ENCODE measurements around the gene CDK19.
"Not testable (repeated sequence)": the region's sequence is repeated elsewhere in the genome, so short reads cannot be mapped to it uniquely, and the experiment has no call there.

Gene CDK19

GRCh38 chr6:110757926-110758325 is 57.3 kb downstream of the CDK19 start:
- H3K9me3 ChIP-seq (ENCODE audit: control insufficient read depth, low read length) = no peaks in the 10 kb centered on the region
- 90 to 100% methylated on average over 1 to 2 of the region's 4 CpGs for WGBS, 2 experiments (ENCODE audit: insufficient coverage in 2 of 2)
- H3K27ac ChIP-seq (ENCODE audit: low read depth, low read length, severe bottlenecking) = no peak overlapping the region
- peaks cover 2% of the 10 kb centered on the region for H3K36me3 ChIP-seq (ENCODE audit: control insufficient read depth, insufficient read depth, low read length)
- no peaks in the 10 kb centered on the region for H3K4me1 ChIP-seq (ENCODE audit: control insufficient read depth, insufficient read depth, low read length, poor library complexity, severe bottlenecking)
- H3K4me3 ChIP-seq (ENCODE audit: extremely low read depth, insufficient read depth, low read length, poor library complexity, severe bottlenecking) = no peak overlapping the region

- WGBS, 2 experiments (ENCODE audit: insufficient coverage in 2 of 2) = 89% methylated on average over 1 of the region's 2 CpGs; no CpG with 5 or more reads in 1 of the 2 experiments
Observed at GRCh38 chr6:110756817-110757216, 58.5 kb downstream of the CDK19 start.

GRCh38 chr6:110755411-110755834 is 59.8 kb downstream of the CDK19 start:
- H3K4me3 ChIP-seq (ENCODE audit: extremely low read depth, insufficient read depth, low read length, poor library complexity, severe bottlenecking) = no peak overlapping the region
- WGBS, 2 experiments (ENCODE audit: insufficient coverage in 2 of 2) = 94 to 100% methylated on average over 2 of the region's 3 CpGs
- H3K36me3 ChIP-seq (ENCODE audit: control insufficient read depth, insufficient read depth, low read length) = peaks cover 2% of the 10 kb centered on the region
- peaks cover 4% of the 10 kb centered on the region for H3K4me1 ChIP-seq (ENCODE audit: control insufficient read depth, insufficient read depth, low read length, poor library complexity, severe bottlenecking)
- H3K27ac ChIP-seq (ENCODE audit: low read depth, low read length, severe bottlenecking) = no peak overlapping the region
- no peaks in the 10 kb centered on the region for H3K9me3 ChIP-seq (ENCODE audit: control insufficient read depth, low read length)

More at GRCh38 chr6:110756817-110757216, 58.5 kb downstream of the CDK19 start:
- Histone ChIP-seq H3K36me3 (ENCODE audit: control insufficient read depth, insufficient read depth, low read length) (peaks cover 2% of the 10 kb centered on the region), H3K4me3 (ENCODE audit: extremely low read depth, insufficient read depth, low read length, poor library complexity, severe bottlenecking) (no peak overlapping the region), H3K9me3 (ENCODE audit: control insufficient read depth, low read length) (no peaks in the 10 kb centered on the region), H3K27ac (ENCODE audit: low read depth, low read length, severe bottlenecking) (no peak overlapping the region), H3K4me1 (ENCODE audit: control insufficient read depth, insufficient read depth, low read length, poor library complexity, severe bottlenecking) (no peaks in the 10 kb centered on the region)

- not testable (repeated sequence) for H3K36me3 ChIP-seq (ENCODE audit: control insufficient read depth, insufficient read depth, low read length)
Observed at GRCh38 chr6:110753936-110754668, 61.2 kb downstream of the CDK19 start.

GRCh38 chr6:110748453-110748852 is 66.8 kb downstream of the CDK19 start:
- no peaks in the 10 kb centered on the region for H3K36me3 ChIP-seq (ENCODE audit: control insufficient read depth, insufficient read depth, low read length)
- 86 to 95% methylated on average over 2 of the region's 3 CpGs for whole genome bisulfite sequencing, 2 experiments (ENCODE audit: insufficient coverage in 2 of 2)
- H3K4me3 ChIP-seq (ENCODE audit: extremely low read depth, insufficient read depth, low read length, poor library complexity, severe bottlenecking) = no peak overlapping the region

More at GRCh38 chr6:110753936-110754668, 61.2 kb downstream of the CDK19 start:
- H3K4me3 ChIP-seq (ENCODE audit: extremely low read depth, insufficient read depth, low read length, poor library complexity, severe bottlenecking); H3K4me1 ChIP-seq (ENCODE audit: control insufficient read depth, insufficient read depth, low read length, poor library complexity, severe bottlenecking); H3K9me3 ChIP-seq (ENCODE audit: control insufficient read depth, low read length); H3K27ac ChIP-seq (ENCODE audit: low read depth, low read length, severe bottlenecking): not testable (repeated sequence)
- 88% methylated on average over 7 to 8 of the region's 9 CpGs for WGBS, 2 experiments (ENCODE audit: insufficient coverage in 2 of 2)

GRCh38 chr6:110746680-110747079 is 68.6 kb downstream of the CDK19 start:
- Histone ChIP-seq H3K36me3 (ENCODE audit: control insufficient read depth, insufficient read depth, low read length) (peaks cover 5% of the 10 kb centered on the region), H3K4me3 (ENCODE audit: extremely low read depth, insufficient read depth, low read length, poor library complexity, severe bottlenecking) (no peak overlapping the region)
- no CpG with 5 or more reads among the region's 1 CpG for WGBS, 2 experiments (ENCODE audit: insufficient coverage in 2 of 2)

More at GRCh38 chr6:110748453-110748852, 66.8 kb downstream of the CDK19 start:
- Histone ChIP-seq H3K27ac (ENCODE audit: low read depth, low read length, severe bottlenecking) (no peak overlapping the region), H3K4me1 (ENCODE audit: control insufficient read depth, insufficient read depth, low read length, poor library complexity, severe bottlenecking) (peaks cover 4% of the 10 kb centered on the region), H3K9me3 (ENCODE audit: control insufficient read depth, low read length) (no peaks in the 10 kb centered on the region)

GRCh38 chr6:110744991-110745390 is 70.3 kb downstream of the CDK19 start:
- no peak overlapping the region for H3K27ac ChIP-seq (ENCODE audit: low read depth, low read length, severe bottlenecking)
- H3K9me3 ChIP-seq (ENCODE audit: control insufficient read depth, low read length) = peaks cover 5% of the 10 kb centered on the region
- no peak overlapping the region for H3K4me3 ChIP-seq (ENCODE audit: extremely low read depth, insufficient read depth, low read length, poor library complexity, severe bottlenecking)
- H3K36me3 ChIP-seq (ENCODE audit: control insufficient read depth, insufficient read depth, low read length) = peaks cover 15% of the 10 kb centered on the region
- no peaks in the 10 kb centered on the region for H3K4me1 ChIP-seq (ENCODE audit: control insufficient read depth, insufficient read depth, low read length, poor library complexity, severe bottlenecking)
- no CpG with 5 or more reads among the region's 1 CpG for WGBS, 2 experiments (ENCODE audit: insufficient coverage in 2 of 2)

More at GRCh38 chr6:110746680-110747079, 68.6 kb downstream of the CDK19 start:
- Histone ChIP-seq H3K27ac (ENCODE audit: low read depth, low read length, severe bottlenecking) (no peak overlapping the region), H3K9me3 (ENCODE audit: control insufficient read depth, low read length) (peaks cover 5% of the 10 kb centered on the region), H3K4me1 (ENCODE audit: control insufficient read depth, insufficient read depth, low read length, poor library complexity, severe bottlenecking) (peaks cover 4% of the 10 kb centered on the region)

GRCh38 chr6:110742552-110742951 is 72.7 kb downstream of the CDK19 start:
- H3K36me3 ChIP-seq (ENCODE audit: control insufficient read depth, insufficient read depth, low read length) = peaks cover 15% of the 10 kb centered on the region
- not testable (repeated sequence) for H3K4me1 ChIP-seq (ENCODE audit: control insufficient read depth, insufficient read depth, low read length, poor library complexity, severe bottlenecking); H3K4me3 ChIP-seq (ENCODE audit: extremely low read depth, insufficient read depth, low read length, poor library complexity, severe bottlenecking); H3K27ac ChIP-seq (ENCODE audit: low read depth, low read length, severe bottlenecking); H3K9me3 ChIP-seq (ENCODE audit: control insufficient read depth, low read length)
- 98 to 100% methylated on average over 7 to 9 of the region's 9 CpGs for WGBS, 2 experiments (ENCODE audit: insufficient coverage in 2 of 2)

GRCh38 chr6:110741517-110741916 is 73.8 kb downstream of the CDK19 start:
- Histone ChIP-seq H3K27ac (ENCODE audit: low read depth, low read length, severe bottlenecking) (no peak overlapping the region), H3K4me1 (ENCODE audit: control insufficient read depth, insufficient read depth, low read length, poor library complexity, severe bottlenecking) (no peaks in the 10 kb centered on the region), H3K4me3 (ENCODE audit: extremely low read depth, insufficient read depth, low read length, poor library complexity, severe bottlenecking) (no peak overlapping the region), H3K36me3 (ENCODE audit: control insufficient read depth, insufficient read depth, low read length) (peaks cover 15% of the 10 kb centered on the region), H3K9me3 (ENCODE audit: control insufficient read depth, low read length) (peaks cover 5% of the 10 kb centered on the region)
- no CpG with 5 or more reads among the region's 3 CpGs for WGBS, 2 experiments (ENCODE audit: insufficient coverage in 2 of 2)

- H3K36me3 ChIP-seq (ENCODE audit: control insufficient read depth, insufficient read depth, low read length) = peaks cover 15% of the 10 kb centered on the region
- H3K27ac ChIP-seq (ENCODE audit: low read depth, low read length, severe bottlenecking) = no peak overlapping the region
- H3K4me3 ChIP-seq (ENCODE audit: extremely low read depth, insufficient read depth, low read length, poor library complexity, severe bottlenecking) = no peak overlapping the region
- 89 to 94% methylated on average over 2 to 3 of the region's 4 CpGs for WGBS, 2 experiments (ENCODE audit: insufficient coverage in 2 of 2)
- H3K9me3 ChIP-seq (ENCODE audit: control insufficient read depth, low read length) = peaks cover 5% of the 10 kb centered on the region
- no peaks in the 10 kb centered on the region for H3K4me1 ChIP-seq (ENCODE audit: control insufficient read depth, insufficient read depth, low read length, poor library complexity, severe bottlenecking)
Observed at GRCh38 chr6:110738899-110739365, 76.3 kb downstream of the CDK19 start.

GRCh38 chr6:110735666-110736065 is 79.6 kb downstream of the CDK19 start:
- no peaks in the 10 kb centered on the region for H3K9me3 ChIP-seq (ENCODE audit: control insufficient read depth, low read length)
- 78 to 90% methylated on average over 2 of the region's 4 CpGs for WGBS, 2 experiments (ENCODE audit: insufficient coverage in 2 of 2)
- no peak overlapping the region for H3K4me3 ChIP-seq (ENCODE audit: extremely low read depth, insufficient read depth, low read length, poor library complexity, severe bottlenecking)
- H3K27ac ChIP-seq (ENCODE audit: low read depth, low read length, severe bottlenecking) = no peak overlapping the region
- H3K36me3 ChIP-seq (ENCODE audit: control insufficient read depth, insufficient read depth, low read length) = peaks cover under 1% of the 10 kb centered on the region
- no peaks in the 10 kb centered on the region for H3K4me1 ChIP-seq (ENCODE audit: control insufficient read depth, insufficient read depth, low read length, poor library complexity, severe bottlenecking)

Measured in mesodermal cell (in vitro differentiated cells).